Measurements from ENCODE around the gene TTC39B. TPM values are rescaled to one million over a fixed set of nuclear protein-coding genes. Genes with fewer than 3 reads are reported as not detected.

The TTC39B gene
- total and polyA plus RNA-seq, 2 experiments from 2014 or later, result 1.3 to 4.1 TPM

DNA sequence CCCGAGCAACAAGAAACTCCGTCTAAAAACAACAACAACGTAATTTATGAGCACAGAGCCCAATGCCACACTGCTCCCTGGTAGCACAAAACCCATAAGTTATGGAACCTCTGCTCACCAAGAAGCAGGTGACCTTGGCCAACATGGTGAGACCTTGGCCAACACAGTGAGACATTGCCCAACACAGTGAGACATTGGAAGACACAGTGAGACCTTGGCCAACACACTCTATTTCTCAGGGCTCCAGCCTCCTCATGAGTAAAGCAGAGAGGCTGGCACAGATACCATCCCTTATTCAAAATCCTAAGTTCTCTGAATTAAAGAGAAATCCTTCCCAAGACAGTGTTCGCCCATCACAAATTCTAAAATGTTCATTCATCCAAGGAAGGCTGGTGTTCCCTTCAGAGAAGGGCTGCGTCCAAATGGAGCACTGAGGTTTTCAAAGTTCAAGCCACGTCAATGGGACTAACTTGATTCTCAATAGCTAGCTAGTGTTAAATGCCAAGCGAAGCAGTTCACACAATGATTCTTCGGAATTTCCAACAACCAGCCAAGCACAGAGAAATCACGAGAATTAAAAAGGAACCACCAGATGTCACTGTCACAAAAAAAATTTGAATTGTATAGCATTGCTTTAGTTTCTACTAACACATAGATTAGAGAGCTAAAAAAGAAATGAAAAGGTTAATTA is 29.5 kb downstream of the TTC39B start:
- no peaks in the 10 kb centered on the region for H3K36me3 ChIP-seq
- H3K4me3 ChIP-seq, result no peak overlapping the region
- TF ChIP-seq, protein P1, sequence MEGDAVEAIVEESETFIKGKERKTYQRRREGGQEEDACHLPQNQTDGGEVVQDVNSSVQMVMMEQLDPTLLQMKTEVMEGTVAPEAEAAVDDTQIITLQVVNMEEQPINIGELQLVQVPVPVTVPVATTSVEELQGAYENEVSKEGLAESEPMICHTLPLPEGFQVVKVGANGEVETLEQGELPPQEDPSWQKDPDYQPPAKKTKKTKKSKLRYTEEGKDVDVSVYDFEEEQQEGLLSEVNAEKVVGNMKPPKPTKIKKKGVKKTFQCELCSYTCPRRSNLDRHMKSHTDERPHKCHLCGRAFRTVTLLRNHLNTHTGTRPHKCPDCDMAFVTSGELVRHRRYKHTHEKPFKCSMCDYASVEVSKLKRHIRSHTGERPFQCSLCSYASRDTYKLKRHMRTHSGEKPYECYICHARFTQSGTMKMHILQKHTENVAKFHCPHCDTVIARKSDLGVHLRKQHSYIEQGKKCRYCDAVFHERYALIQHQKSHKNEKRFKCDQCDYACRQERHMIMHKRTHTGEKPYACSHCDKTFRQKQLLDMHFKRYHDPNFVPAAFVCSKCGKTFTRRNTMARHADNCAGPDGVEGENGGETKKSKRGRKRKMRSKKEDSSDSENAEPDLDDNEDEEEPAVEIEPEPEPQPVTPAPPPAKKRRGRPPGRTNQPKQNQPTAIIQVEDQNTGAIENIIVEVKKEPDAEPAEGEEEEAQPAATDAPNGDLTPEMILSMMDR (IDR thresholded peaks at IDR 0.05; ENCODE audit: low read depth, low read length), result peak; percentile 38
- no peaks in the 10 kb centered on the region for H3K4me1 ChIP-seq (ENCODE audit: low read depth)
- peak in 1 of 2 donors; percentile 50 for DNase-seq (ENCODE audit: low read depth in 1 of 2, low spot score in 1 of 2)
- H3K9me3 ChIP-seq (ENCODE audit: low read depth), result no peaks in the 10 kb centered on the region
- no peaks in the 10 kb centered on the region for H3K27me3 ChIP-seq
- no peak overlapping the region for H3K27ac ChIP-seq

DNA sequence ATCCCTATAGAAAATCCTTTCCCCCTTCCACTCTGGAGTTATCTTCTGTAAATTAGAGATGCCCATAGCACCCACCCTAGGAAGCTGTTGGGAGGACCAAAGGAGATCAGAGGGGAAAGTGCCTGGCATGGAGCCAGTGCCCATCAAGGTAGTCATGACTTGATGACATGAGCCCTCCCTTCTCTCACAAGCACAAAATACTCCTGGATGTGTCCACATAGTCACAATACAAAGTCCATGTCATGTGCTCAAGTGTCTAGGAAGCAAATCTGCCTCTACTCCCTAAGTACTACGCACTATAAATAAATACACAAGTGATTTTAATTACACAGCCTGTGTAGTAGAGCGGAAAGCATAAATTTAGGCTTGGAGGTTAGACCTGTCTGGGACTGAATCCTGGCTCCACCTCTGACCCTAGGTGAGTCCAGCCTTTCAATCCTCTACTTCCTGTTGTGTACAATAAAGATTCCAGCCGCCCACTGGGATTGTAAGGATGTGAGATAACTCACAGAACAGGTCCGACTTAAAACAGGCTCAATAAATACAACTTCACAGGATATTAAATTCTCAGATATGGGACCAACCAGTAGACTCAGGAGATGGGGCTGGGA is 30.6 kb downstream of the TTC39B start:
- Histone ChIP-seq H3K9me3 (ENCODE audit: low read depth) (no peaks in the 10 kb centered on the region), H3K27me3 (no peaks in the 10 kb centered on the region), H3K4me1 (ENCODE audit: low read depth) (no peaks in the 10 kb centered on the region), H3K4me3 (no peak overlapping the region), H3K36me3 (no peaks in the 10 kb centered on the region), H3K27ac (no peak overlapping the region)
- no peak for DNase-seq (ENCODE audit: low read depth in 1 of 2, low spot score in 1 of 2)
- TF ChIP-seq, protein P1 (IDR thresholded peaks at IDR 0.05; ENCODE audit: low read depth, low read length), result no peak

DNA sequence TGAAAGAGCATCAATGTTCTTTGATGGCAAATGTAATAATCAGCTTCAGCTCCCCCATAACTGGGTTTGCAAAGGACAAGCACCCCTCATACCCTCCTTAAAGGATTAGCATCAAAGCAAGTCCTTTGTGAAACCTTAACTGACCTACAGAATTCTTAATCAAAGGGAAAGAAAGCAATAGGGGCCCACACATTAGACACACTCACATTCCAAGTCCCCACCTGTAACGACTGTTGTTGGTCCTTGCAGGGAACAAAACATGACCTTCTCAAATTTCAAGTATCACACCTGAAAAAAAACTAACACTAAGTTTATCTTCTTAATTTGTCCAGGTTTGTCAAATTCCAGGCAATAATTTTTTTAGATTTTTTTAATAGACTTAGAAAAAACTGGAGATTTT is 32.6 kb downstream of the TTC39B start:
- no peaks in the 10 kb centered on the region for H3K4me1 ChIP-seq (ENCODE audit: low read depth)
- H3K9me3 ChIP-seq (ENCODE audit: low read depth), result no peaks in the 10 kb centered on the region
- H3K27ac ChIP-seq, result no peak overlapping the region
- TF ChIP-seq, protein P1 (IDR thresholded peaks at IDR 0.05; ENCODE audit: low read depth, low read length), result no peak
- H3K36me3 ChIP-seq, result no peaks in the 10 kb centered on the region
- no peak overlapping the region for H3K4me3 ChIP-seq
- H3K27me3 ChIP-seq, result no peaks in the 10 kb centered on the region
- DNase-seq (ENCODE audit: low read depth in 1 of 2, low spot score in 1 of 2), result no peak

DNA sequence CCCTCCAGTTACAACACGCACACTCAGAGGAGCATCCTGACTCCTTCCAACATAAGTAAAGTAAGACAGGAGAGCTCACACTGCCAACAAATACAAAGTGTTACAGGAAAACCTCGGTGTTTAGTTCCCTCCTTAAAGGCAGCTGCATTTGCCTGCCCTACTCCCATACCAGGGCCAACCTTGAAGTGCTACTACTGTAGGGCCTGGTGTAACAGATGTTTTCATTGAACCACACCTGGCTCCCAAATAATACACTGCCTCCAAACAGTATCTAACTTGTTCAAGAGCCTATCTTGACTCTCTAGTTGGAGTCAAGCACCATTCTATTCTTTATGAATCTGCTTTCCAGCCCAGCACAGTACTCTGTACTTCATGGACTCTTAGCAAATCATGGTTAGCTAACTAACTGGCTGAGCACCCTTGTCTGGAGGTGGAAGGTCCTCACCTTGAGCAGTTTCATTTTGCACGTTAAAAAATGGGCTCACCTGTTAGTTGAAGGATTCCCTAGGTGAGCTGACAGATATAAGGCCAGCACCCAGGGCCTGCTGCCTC is 34.6 kb downstream of the TTC39B start:
- Histone ChIP-seq H3K27me3 (no peaks in the 10 kb centered on the region), H3K36me3 (no peaks in the 10 kb centered on the region), H3K4me3 (no peak overlapping the region), H3K27ac (no peak overlapping the region), H3K4me1 (ENCODE audit: low read depth) (no peaks in the 10 kb centered on the region), H3K9me3 (ENCODE audit: low read depth) (no peaks in the 10 kb centered on the region)
- TF ChIP-seq, protein P1 (IDR thresholded peaks at IDR 0.05; ENCODE audit: low read depth, low read length), result no peak
- no peak for DNase-seq (ENCODE audit: low read depth in 1 of 2, low spot score in 1 of 2)

DNA sequence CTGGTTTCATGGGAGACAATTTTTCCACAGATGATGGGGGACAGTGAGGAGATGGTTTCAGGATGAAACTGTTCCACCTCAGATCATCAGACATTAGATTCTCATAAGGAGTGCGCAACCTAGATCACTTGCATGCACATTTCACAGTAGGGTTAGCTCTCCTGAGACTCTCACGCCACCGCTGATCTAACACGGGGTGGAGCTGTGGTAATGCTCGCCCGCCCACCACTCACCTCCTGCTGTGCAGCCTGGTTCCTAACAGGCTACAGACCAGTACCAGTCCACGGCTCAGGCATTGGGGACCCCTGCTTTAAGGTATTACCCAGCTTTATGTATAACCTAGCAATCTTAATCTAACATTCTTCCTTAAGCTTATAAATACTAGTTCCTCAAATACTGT is 35.6 kb downstream of the TTC39B start:
- no peak overlapping the region for H3K27ac ChIP-seq
- no peaks in the 10 kb centered on the region for H3K9me3 ChIP-seq (ENCODE audit: low read depth)
- TF ChIP-seq, protein P1 (IDR thresholded peaks at IDR 0.05; ENCODE audit: low read depth, low read length), result no peak
- H3K4me3 ChIP-seq, result no peak overlapping the region
- no peaks in the 10 kb centered on the region for H3K27me3 ChIP-seq
- no peaks in the 10 kb centered on the region for H3K4me1 ChIP-seq (ENCODE audit: low read depth)
- no peak for DNase-seq (ENCODE audit: low read depth in 1 of 2, low spot score in 1 of 2)
- no peaks in the 10 kb centered on the region for H3K36me3 ChIP-seq
